K562 (cell line): ENCODE measurements around the gene ERICH2. TPM values are rescaled to one million over a fixed set of nuclear protein-coding genes. Genes with fewer than 3 reads are reported as not detected.
A peak's percentile ranks its signal among the peaks of the same experiment; 100 is the strongest.

Source experiments
- ASH1L ChIP-seq: fragments of 450-650 bp; IDR thresholded peaks from 2 replicates; pipeline ENCODE4 v1.6.1; 2018; ENCODE audit warnings: borderline replicate concordance, mild to moderate bottlenecking, low read depth; ENCODE audit not compliant: partially characterized antibody
- E2F3 ChIP-seq: fragments of 250-450 bp; sonication (Bioruptor Pico); IDR thresholded peaks from 2 replicates; pipeline ENCODE4 v1.4.0; 2020; ENCODE audit warnings: mild to moderate bottlenecking
- ETV1 ChIP-seq: fragments of 450-650 bp; conservative IDR thresholded peaks from 2 replicates; pipeline ENCODE4 v1.6.1; 2016; ENCODE audit warnings: missing genetic modification characterization, control low read depth, low read depth, missing compliant biosample characterization
- SRSF1 ChIP-seq: fragments of 200-400 bp; formaldehyde crosslinking; IDR thresholded peaks from 2 replicates; pipeline ENCODE4 v1.6.1; 2017; ENCODE audit warnings: mild to moderate bottlenecking, low read depth, low read length, moderate library complexity
- XRCC5 ChIP-seq: fragments of 200-400 bp; formaldehyde crosslinking; IDR thresholded peaks from 2 replicates; pipeline ENCODE4 v1.6.1; 2017; ENCODE audit warnings: low read depth, mild to moderate bottlenecking, low read length
- ZNF277 ChIP-seq: fragments of 250-450 bp; sonication (Bioruptor Pico); IDR thresholded peaks from 2 replicates; pipeline ENCODE4 v1.8.0; 2022; ENCODE audit warnings: inconsistent platforms, mild to moderate bottlenecking, moderate library complexity, borderline replicate concordance
- polyA plus RNA-seq, 8 experiments: library from polyadenylated mRNA; depleted of rRNA in 4 of 8; stranded (reverse) in 5 of 8; unstranded in 3 of 8; fragments of >200 nt; fragmentation: Nextera tagmentation in 2 of 8; fragmentation: Illumina TruSeq in 1 of 8; extraction: Ambion mirVana in 2 of 8; extraction: Trizol in 1 of 8; gene quantifications; 2 replicates each; pipeline versions ENCODE4 v1.2.1 to v1.2.3, GENCODE V29; 2011 to 2014; ENCODE audit warnings: inconsistent platforms in 1 of 8, missing spikeins in 1 of 8
- total RNA-seq, 7 experiments: library from RNA; depleted of rRNA in 6 of 7; stranded (reverse); fragments of >200 nt in 6 of 7; fragmentation: Illumina TruSeq in 2 of 7; extraction: Trizol in 2 of 7; gene quantifications; 2 replicates each; pipeline versions ENCODE4 v1.2.1 to v1.2.3, GENCODE V29; 2011 to 2021; ENCODE audit warnings: low replicate concordance in 1 of 7
- TF ChIP-seq, protein P1 (sequence below): sonication (generic); formaldehyde crosslinking; IDR thresholded peaks from 2 replicates; pipeline ENCODE4 v1.8.1; 2023; ENCODE audit warnings: mild to moderate bottlenecking, missing genetic modification reagents
- TF ChIP-seq, protein P2 (sequence below), 3 experiments: fragments of 200-800 bp in 1 of 3; fragments of 250-450 bp in 1 of 3; fragments of 450-650 bp in 1 of 3; sonication (Bioruptor Pico) in 1 of 3; sonication (Bioruptor generic) in 1 of 3; formaldehyde crosslinking in 1 of 3; IDR thresholded peaks; 2 replicates each; pipeline versions ENCODE4 v1.6.1 to v1.8.0; 2016 to 2022; ENCODE audit warnings: mild to moderate bottlenecking in 2 of 3, missing genetic modification characterization in 2 of 3, missing compliant biosample characterization in 1 of 3, moderate library complexity in 1 of 3
- TF ChIP-seq, protein P3 (sequence below): fragments of 450-650 bp; IDR thresholded peaks from 2 replicates; pipeline ENCODE4 v1.6.1; 2018; ENCODE audit not compliant: partially characterized antibody

Gene ERICH2
- total and polyA plus RNA-seq, 9 of the 15 experiments (the other 6 are each of a cell fraction or from before 2014, with no cell fraction given) = 0.85 to 2.4 (median 1.6) TPM

- TF ChIP-seq, protein P1, sequence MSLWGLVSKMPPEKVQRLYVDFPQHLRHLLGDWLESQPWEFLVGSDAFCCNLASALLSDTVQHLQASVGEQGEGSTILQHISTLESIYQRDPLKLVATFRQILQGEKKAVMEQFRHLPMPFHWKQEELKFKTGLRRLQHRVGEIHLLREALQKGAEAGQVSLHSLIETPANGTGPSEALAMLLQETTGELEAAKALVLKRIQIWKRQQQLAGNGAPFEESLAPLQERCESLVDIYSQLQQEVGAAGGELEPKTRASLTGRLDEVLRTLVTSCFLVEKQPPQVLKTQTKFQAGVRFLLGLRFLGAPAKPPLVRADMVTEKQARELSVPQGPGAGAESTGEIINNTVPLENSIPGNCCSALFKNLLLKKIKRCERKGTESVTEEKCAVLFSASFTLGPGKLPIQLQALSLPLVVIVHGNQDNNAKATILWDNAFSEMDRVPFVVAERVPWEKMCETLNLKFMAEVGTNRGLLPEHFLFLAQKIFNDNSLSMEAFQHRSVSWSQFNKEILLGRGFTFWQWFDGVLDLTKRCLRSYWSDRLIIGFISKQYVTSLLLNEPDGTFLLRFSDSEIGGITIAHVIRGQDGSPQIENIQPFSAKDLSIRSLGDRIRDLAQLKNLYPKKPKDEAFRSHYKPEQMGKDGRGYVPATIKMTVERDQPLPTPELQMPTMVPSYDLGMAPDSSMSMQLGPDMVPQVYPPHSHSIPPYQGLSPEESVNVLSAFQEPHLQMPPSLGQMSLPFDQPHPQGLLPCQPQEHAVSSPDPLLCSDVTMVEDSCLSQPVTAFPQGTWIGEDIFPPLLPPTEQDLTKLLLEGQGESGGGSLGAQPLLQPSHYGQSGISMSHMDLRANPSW (CRISPR knock-in tag) = no peak
- TF ChIP-seq ETV1 (tag) (0 out of 2 replicates have a peak, but pooled peaks have one; percentile 41), E2F3 (CRISPR knock-in tag) (no peak), XRCC5 (peak; percentile 3; the same call in 1 of the 2 replicates), SRSF1 (no peak), ZNF277 (no peak), ASH1L (no peak)
- TF ChIP-seq, protein P2, sequence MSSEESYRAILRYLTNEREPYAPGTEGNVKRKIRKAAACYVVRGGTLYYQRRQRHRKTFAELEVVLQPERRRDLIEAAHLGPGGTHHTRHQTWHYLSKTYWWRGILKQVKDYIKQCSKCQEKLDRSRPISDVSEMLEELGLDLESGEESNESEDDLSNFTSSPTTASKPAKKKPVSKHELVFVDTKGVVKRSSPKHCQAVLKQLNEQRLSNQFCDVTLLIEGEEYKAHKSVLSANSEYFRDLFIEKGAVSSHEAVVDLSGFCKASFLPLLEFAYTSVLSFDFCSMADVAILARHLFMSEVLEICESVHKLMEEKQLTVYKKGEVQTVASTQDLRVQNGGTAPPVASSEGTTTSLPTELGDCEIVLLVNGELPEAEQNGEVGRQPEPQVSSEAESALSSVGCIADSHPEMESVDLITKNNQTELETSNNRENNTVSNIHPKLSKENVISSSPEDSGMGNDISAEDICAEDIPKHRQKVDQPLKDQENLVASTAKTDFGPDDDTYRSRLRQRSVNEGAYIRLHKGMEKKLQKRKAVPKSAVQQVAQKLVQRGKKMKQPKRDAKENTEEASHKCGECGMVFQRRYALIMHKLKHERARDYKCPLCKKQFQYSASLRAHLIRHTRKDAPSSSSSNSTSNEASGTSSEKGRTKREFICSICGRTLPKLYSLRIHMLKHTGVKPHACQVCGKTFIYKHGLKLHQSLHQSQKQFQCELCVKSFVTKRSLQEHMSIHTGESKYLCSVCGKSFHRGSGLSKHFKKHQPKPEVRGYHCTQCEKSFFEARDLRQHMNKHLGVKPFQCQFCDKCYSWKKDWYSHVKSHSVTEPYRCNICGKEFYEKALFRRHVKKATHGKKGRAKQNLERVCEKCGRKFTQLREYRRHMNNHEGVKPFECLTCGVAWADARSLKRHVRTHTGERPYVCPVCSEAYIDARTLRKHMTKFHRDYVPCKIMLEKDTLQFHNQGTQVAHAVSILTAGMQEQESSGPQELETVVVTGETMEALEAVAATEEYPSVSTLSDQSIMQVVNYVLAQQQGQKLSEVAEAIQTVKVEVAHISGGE (CRISPR knock-in tag; IDR thresholded peaks at IDR 0.05) = no peak
- TF ChIP-seq, protein P3, sequence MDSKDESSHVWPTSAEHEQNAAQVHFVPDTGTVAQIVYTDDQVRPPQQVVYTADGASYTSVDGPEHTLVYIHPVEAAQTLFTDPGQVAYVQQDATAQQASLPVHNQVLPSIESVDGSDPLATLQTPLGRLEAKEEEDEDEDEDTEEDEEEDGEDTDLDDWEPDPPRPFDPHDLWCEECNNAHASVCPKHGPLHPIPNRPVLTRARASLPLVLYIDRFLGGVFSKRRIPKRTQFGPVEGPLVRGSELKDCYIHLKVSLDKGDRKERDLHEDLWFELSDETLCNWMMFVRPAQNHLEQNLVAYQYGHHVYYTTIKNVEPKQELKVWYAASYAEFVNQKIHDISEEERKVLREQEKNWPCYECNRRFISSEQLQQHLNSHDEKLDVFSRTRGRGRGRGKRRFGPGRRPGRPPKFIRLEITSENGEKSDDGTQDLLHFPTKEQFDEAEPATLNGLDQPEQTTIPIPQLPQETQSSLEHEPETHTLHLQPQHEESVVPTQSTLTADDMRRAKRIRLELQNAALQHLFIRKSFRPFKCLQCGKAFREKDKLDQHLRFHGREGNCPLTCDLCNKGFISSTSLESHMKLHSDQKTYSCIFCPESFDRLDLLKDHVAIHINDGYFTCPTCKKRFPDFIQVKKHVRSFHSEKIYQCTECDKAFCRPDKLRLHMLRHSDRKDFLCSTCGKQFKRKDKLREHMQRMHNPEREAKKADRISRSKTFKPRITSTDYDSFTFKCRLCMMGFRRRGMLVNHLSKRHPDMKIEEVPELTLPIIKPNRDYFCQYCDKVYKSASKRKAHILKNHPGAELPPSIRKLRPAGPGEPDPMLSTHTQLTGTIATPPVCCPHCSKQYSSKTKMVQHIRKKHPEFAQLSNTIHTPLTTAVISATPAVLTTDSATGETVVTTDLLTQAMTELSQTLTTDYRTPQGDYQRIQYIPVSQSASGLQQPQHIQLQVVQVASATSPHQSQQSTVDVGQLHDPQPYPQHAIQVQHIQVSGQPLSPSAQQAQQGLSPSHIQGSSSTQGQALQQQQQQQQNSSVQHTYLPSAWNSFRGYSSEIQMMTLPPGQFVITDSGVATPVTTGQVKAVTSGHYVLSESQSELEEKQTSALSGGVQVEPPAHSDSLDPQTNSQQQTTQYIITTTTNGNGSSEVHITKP = peak; percentile 87
Measured at GRCh38 chr2:170771421-170771937, 1.3 kb downstream of the ERICH2 start (continued).
